IMR-90 (cell line): ENCODE data around the gene JAKMIP1. TPM values are rescaled to one million over a fixed set of nuclear protein-coding genes. Genes with fewer than 3 reads are reported as not detected.
A peak's percentile ranks its signal among the peaks of the same experiment; 100 is the strongest.
"Not testable (repeated sequence)": the region's sequence is repeated elsewhere in the genome, so short reads cannot be mapped to it uniquely, and the experiment has no call there.

Experiments
- ATAC-seq: fragments of 200-7000 bp; cut with Tn5 transposase; 2 replicates; pipeline ENCODE4 v1.9.1; 2020; ENCODE audit warnings: low read depth, mild to moderate bottlenecking, moderate library complexity
- BruUV-seq: library from RNA; stranded (reverse); fragments of 400-500 nt; replicated peaks from 2 replicates; lab custom pipeline; 2021; lab: Mats Ljungman, UMichigan
- CTCF ChIA-PET: fragments of 300-600 bp; formaldehyde crosslinking; extraction: SDS; loops from one replicate; lab custom pipeline; 2021; ENCODE audit warnings: antibody characterized with exemption; lab: Yijun Ruan, JAX
- POLR2A ChIA-PET: fragments of 300-600 bp; sonication (Branson Sonifier 250); formaldehyde crosslinking; loops from one replicate; lab custom pipeline; 2022; ENCODE audit warnings: antibody characterized with exemption; ENCODE audit not compliant: unreplicated experiment; lab: Charles Lee
- DNase-seq: peaks from one replicate; pipeline ENCODE4 v3.0.0; 2013
- H2AFZ ChIP-seq: replicated peaks from 2 replicates; pipeline ENCODE3; 2013; ENCODE audit warnings: low read length, mild to moderate bottlenecking; ENCODE audit not compliant: poor library complexity
- H2AK5ac ChIP-seq: 2 replicates; pipeline ENCODE4 v1.6.1; 2013; ENCODE audit warnings: low read depth, low read length, inconsistent platforms
- H2AK9ac ChIP-seq: replicated peaks from 2 replicates; pipeline ENCODE3; 2013; ENCODE audit warnings: mild to moderate bottlenecking, low read depth, low read length, moderate library complexity; ENCODE audit not compliant: poor library complexity
- H2BK120ac ChIP-seq: 2 replicates; pipeline ENCODE4 v1.6.1; 2013; ENCODE audit warnings: low read depth, low read length, inconsistent platforms
- H2BK15ac ChIP-seq: 3 replicates; pipeline ENCODE4 v1.6.1; 2013; ENCODE audit warnings: low read depth, low read length, inconsistent platforms
- H2BK20ac ChIP-seq: 2 replicates; pipeline ENCODE4 v1.6.1; 2013; ENCODE audit warnings: low read depth, mild to moderate bottlenecking, inconsistent platforms, low read length, moderate library complexity
- H2BK5ac ChIP-seq: 2 replicates; pipeline ENCODE4 v1.6.1; 2013; ENCODE audit warnings: mild to moderate bottlenecking, low read depth, low read length, inconsistent platforms; ENCODE audit not compliant: poor library complexity, severe bottlenecking
- H3K14ac ChIP-seq: replicated peaks from 2 replicates; pipeline ENCODE4 v1.6.1; 2013; ENCODE audit warnings: low read depth, low read length, inconsistent platforms
- H3K18ac ChIP-seq: 2 replicates; pipeline ENCODE4 v1.6.1; 2013; ENCODE audit warnings: low read depth, low read length, control low read depth
- H3K23ac ChIP-seq: 2 replicates; pipeline ENCODE4 v1.6.1; 2013; ENCODE audit warnings: low read depth, low read length, inconsistent platforms
- H3K27ac ChIP-seq: 2 replicates; pipeline ENCODE4 v1.5.1; 2013; ENCODE audit warnings: mild to moderate bottlenecking, control low read depth, low read length; ENCODE audit not compliant: insufficient read depth
- H3K27me3 ChIP-seq: 2 replicates; pipeline ENCODE4 v1.6.1; 2013; ENCODE audit warnings: low read length; ENCODE audit not compliant: control insufficient read depth, insufficient read depth
- H3K36me3 ChIP-seq: 2 replicates; pipeline ENCODE4 v1.6.1; 2013; ENCODE audit warnings: low read length, mixed read lengths; ENCODE audit not compliant: control insufficient read depth, insufficient read depth
- H3K4ac ChIP-seq: 2 replicates; pipeline ENCODE4 v1.6.1; 2013; ENCODE audit warnings: low read depth, low read length, inconsistent platforms
- H3K4me1 ChIP-seq: 2 replicates; pipeline ENCODE4 v1.6.1; 2013; ENCODE audit warnings: low read length, mixed read lengths; ENCODE audit not compliant: control insufficient read depth, insufficient read depth
- H3K4me2 ChIP-seq: 2 replicates; pipeline ENCODE4 v1.6.1; 2013; ENCODE audit warnings: low read depth, mild to moderate bottlenecking, control low read depth, low read length, moderate library complexity
- H3K4me3 ChIP-seq: 2 replicates; pipeline ENCODE4 v1.5.1; 2013; ENCODE audit warnings: low read depth, mild to moderate bottlenecking, control low read depth, low read length, moderate library complexity; ENCODE audit not compliant: insufficient read depth
- H3K56ac ChIP-seq: 2 replicates; pipeline ENCODE4 v1.6.1; 2013; ENCODE audit warnings: low read length, inconsistent platforms; ENCODE audit not compliant: insufficient read depth; ENCODE audit errors: extremely low read depth
- H3K79me1 ChIP-seq, 2 experiments: 2 replicates each; pipeline ENCODE4 v1.6.1; 2013; ENCODE audit warnings: low read length in 2 of 2, inconsistent platforms in 1 of 2, low read depth in 1 of 2
- H3K9ac ChIP-seq: 2 replicates; pipeline ENCODE4 v1.6.1; 2013; ENCODE audit warnings: low read depth, low read length, control low read depth
- H3K9me1 ChIP-seq: 2 replicates; pipeline ENCODE4 v1.6.1; 2013; ENCODE audit warnings: low read length, inconsistent platforms; ENCODE audit not compliant: insufficient read depth
- H3K9me3 ChIP-seq: 2 replicates; pipeline ENCODE4 v1.6.1; 2013; ENCODE audit warnings: low read length; ENCODE audit not compliant: control insufficient read depth, insufficient read depth
- H4K20me1 ChIP-seq: 2 replicates; pipeline ENCODE4 v1.6.1; 2013; ENCODE audit warnings: low read length, inconsistent platforms; ENCODE audit not compliant: insufficient read depth
- H4K5ac ChIP-seq: 2 replicates; pipeline ENCODE4 v1.6.1; 2013; ENCODE audit warnings: mild to moderate bottlenecking, low read depth, low read length, control low read depth
- H4K8ac ChIP-seq, 2 experiments: 2 replicates each; pipeline ENCODE4 v1.6.1; 2013; ENCODE audit warnings: low read depth in 2 of 2, low read length in 2 of 2, control low read depth in 1 of 2, inconsistent platforms in 1 of 2
- H4K91ac ChIP-seq: 2 replicates; pipeline ENCODE4 v1.6.1; 2013; ENCODE audit warnings: low read depth, low read length, inconsistent platforms; ENCODE audit not compliant: insufficient read depth
- CHD1 ChIP-seq: IDR thresholded peaks from 2 replicates; pipeline ENCODE4 v1.6.1; 2012; ENCODE audit warnings: low read depth, low read length, improper control_type of control experiment
- FOS ChIP-seq: fragments of 150-350 bp; IDR thresholded peaks from 2 replicates; pipeline ENCODE4 v1.6.1; 2016; ENCODE audit warnings: low read depth, low read length
- POLR2A ChIP-seq: IDR thresholded peaks from 2 replicates; pipeline ENCODE4 v1.6.1; 2012; ENCODE audit warnings: mild to moderate bottlenecking, low read depth, low read length
- WGBS, 2 experiments: methylation state at CpG; one replicate each; pipeline versions ENCODE4 v1.1.5 to v1.1.7; 2013; ENCODE audit warnings: missing lambda C conversion rate in 2 of 2; ENCODE audit not compliant: insufficient read length in 1 of 2; ENCODE audit errors: extremely low coverage in 2 of 2; 5-methylcytosine and 5-hydroxymethylcytosine counted together
- dilution Hi-C: fragments of 300-500 bp; cut with HindIII; formaldehyde crosslinking; loops from one replicate; pipeline ENCODE4 v1.14.3; 2018; ENCODE audit warnings: low sequenced_read_pairs; ENCODE audit not compliant: unreplicated experiment
- in situ Hi-C: fragments of 300-500 bp; cut with MboI; formaldehyde crosslinking; loops from 3 replicates; pipeline ENCODE4 v1.14.3; 2019; ENCODE audit warnings: low sequenced_read_pairs, inconsistent platforms, mixed read lengths
- intact Hi-C: fragments of 100-400 bp; cut with micrococcal nuclease; formaldehyde crosslinking; loops from 2 replicates; pipeline ENCODE4 v1.10.0; 2022
- polyA plus RNA-seq, 3 experiments: library from polyadenylated mRNA; depleted of rRNA; stranded (reverse); fragments of >200 nt; gene quantifications; 2 replicates each; pipeline ENCODE4 v1.2.3, GENCODE V29; 2012; ENCODE audit warnings: low replicate concordance in 1 of 3
- total RNA-seq: library from RNA; depleted of rRNA; stranded (reverse); fragments of >200 nt; gene quantifications from 2 replicates; pipeline ENCODE4 v1.2.3, GENCODE V29; 2012

JAKMIP1 gene
- total and polyA plus RNA-seq, 2 of the 4 experiments (the other 2 are of a cell fraction) = not detected

GRCh38 chr4:6005175-6005574 lies 195.2 kb downstream of the JAKMIP1 start:
- no peak overlapping the region for H3K14ac ChIP-seq
- no peak overlapping the region for H3K4me2 ChIP-seq
- H3K4ac ChIP-seq = no peak overlapping the region
- no peak overlapping the region for H4K91ac ChIP-seq
- TF ChIP-seq POLR2A (no peak), FOS (no peak), CHD1 (no peak)
- ChIA-PET CTCF (no interaction called here), POLR2A (no interaction called here)
- H2AFZ ChIP-seq = no peak overlapping the region
- no TSS peak for BruUV-seq
- H3K9me1 ChIP-seq = no peaks in the 10 kb centered on the region
- intact Hi-C loops = no loop called here
- H3K27ac ChIP-seq = no peak overlapping the region
- no peak overlapping the region for H2AK5ac ChIP-seq
- 60% methylated on average over 3 of the region's 4 CpGs; no CpG with 5 or more reads in 1 of the 2 experiments for WGBS, 2 experiments
- in situ Hi-C loops = no loop called here
- no peak overlapping the region for H2AK9ac ChIP-seq
- H2BK15ac ChIP-seq = no peak overlapping the region
- H4K20me1 ChIP-seq = no peaks in the 10 kb centered on the region
- DNase-seq (no peak), ATAC-seq (no peak)
- no peak overlapping the region for H3K18ac ChIP-seq
- no peak overlapping the region for H3K9ac ChIP-seq
- no peaks in the 10 kb centered on the region for H3K4me1 ChIP-seq
- 0 out of 2 replicates have a peak, but pooled peaks cover 3% of the 10 kb centered on the region for H3K9me3 ChIP-seq
- no peak overlapping the region for H3K4me3 ChIP-seq
- no peak overlapping the region for H2BK5ac ChIP-seq
- H2BK120ac ChIP-seq = no peak overlapping the region
- dilution Hi-C loops = no loop called here
- no peak overlapping the region for H3K23ac ChIP-seq
- H3K36me3 ChIP-seq = no peaks in the 10 kb centered on the region
- H3K27me3 ChIP-seq = no peaks in the 10 kb centered on the region
- H4K5ac ChIP-seq = no peak overlapping the region
- H2BK20ac ChIP-seq = no peak overlapping the region
- no peak overlapping the region for H3K56ac ChIP-seq
- H4K8ac ChIP-seq = no peak overlapping the region
- no peaks in the 10 kb centered on the region for H3K79me1 ChIP-seq

- H3K4ac ChIP-seq, in situ Hi-C loops, H2BK20ac ChIP-seq, intact Hi-C loops, H2AK5ac ChIP-seq, H3K9me1 ChIP-seq, ATAC-seq, H3K4me1 ChIP-seq, DNase-seq, H3K9me3 ChIP-seq, H3K79me1 ChIP-seq, H3K36me3 ChIP-seq, H2BK120ac ChIP-seq, H4K5ac ChIP-seq, H3K27ac ChIP-seq, POLR2A ChIA-PET, H4K20me1 ChIP-seq, BruUV-seq, H2AK9ac ChIP-seq, H3K56ac ChIP-seq, CTCF ChIA-PET, H3K9ac ChIP-seq, H4K8ac ChIP-seq, H3K14ac ChIP-seq, H3K27me3 ChIP-seq, H3K4me2 ChIP-seq, dilution Hi-C loops, H3K18ac ChIP-seq, H3K23ac ChIP-seq, H3K4me3 ChIP-seq, H2BK15ac ChIP-seq, H4K91ac ChIP-seq, H2AFZ ChIP-seq: not testable (repeated sequence)
- WGBS, 2 experiments = 50% methylated on average over 1 of the region's 1 CpG; no CpG with 5 or more reads in 1 of the 2 experiments
- peak overlapping the region; percentile 70 for H2BK5ac ChIP-seq
These were observed 196.9 kb downstream of the JAKMIP1 start for GRCh38 chr4:6003485-6003884.
